HG02884 (cell line): ENCODE data around the gene ANKS1B.
A peak's percentile ranks its signal among the peaks of the same experiment; 100 is the strongest.
"Not testable (repeated sequence)": the region's sequence is repeated elsewhere in the genome, so short reads cannot be mapped to it uniquely, and the experiment has no call there.

Source experiments
- ATAC-seq: cut with Tn5 transposase; IDR thresholded peaks from one replicate; pipeline ENCODE4 v1.9.1; 2021; ENCODE audit warnings: mild to moderate bottlenecking, moderate library complexity; ENCODE audit not compliant: unreplicated experiment

ANKS1B gene

GRCh38 chr12:98980508-98980907 is 1004.2 kb downstream of the ANKS1B start:
- ATAC-seq = no peak

- ATAC-seq = no peak
These were observed 1007.5 kb downstream of the ANKS1B start for GRCh38 chr12:98977186-98977585.

- no peak for ATAC-seq
These were observed 1009.9 kb downstream of the ANKS1B start for GRCh38 chr12:98974767-98975381.

- no peak for ATAC-seq
These were observed 1011.3 kb downstream of the ANKS1B start for GRCh38 chr12:98973395-98973794.

- no peak for ATAC-seq
These were observed 1013.8 kb downstream of the ANKS1B start for GRCh38 chr12:98970950-98971349.

- no peak for ATAC-seq
These were observed 1014.5 kb downstream of the ANKS1B start for GRCh38 chr12:98970210-98970609.

GRCh38 chr12:98968896-98969295 is 1015.8 kb downstream of the ANKS1B start:
- no peak for ATAC-seq

GRCh38 chr12:98957135-98957534 is 1027.6 kb downstream of the ANKS1B start:
- ATAC-seq = not testable (repeated sequence)

- ATAC-seq = peak; percentile 91
These were observed 1029.5 kb downstream of the ANKS1B start for GRCh38 chr12:98955284-98955683.

GRCh38 chr12:98954506-98954905 is 1030.2 kb downstream of the ANKS1B start:
- ATAC-seq = no peak

- no peak for ATAC-seq
These were observed 1033.3 kb downstream of the ANKS1B start for GRCh38 chr12:98951406-98951805.

GRCh38 chr12:98948343-98948949 is 1036.3 kb downstream of the ANKS1B start:
- no peak for ATAC-seq

- no peak for ATAC-seq
These were observed 1038.9 kb downstream of the ANKS1B start for GRCh38 chr12:98945864-98946263.

- no peak for ATAC-seq
These were observed 1044.8 kb downstream of the ANKS1B start for GRCh38 chr12:98939926-98940325.

GRCh38 chr12:98939350-98939749 is 1045.4 kb downstream of the ANKS1B start:
- ATAC-seq = no peak

GRCh38 chr12:98935847-98936246 is 1048.9 kb downstream of the ANKS1B start:
- ATAC-seq = no peak

GRCh38 chr12:98922871-98923270 is 1061.9 kb downstream of the ANKS1B start:
- ATAC-seq = no peak

GRCh38 chr12:98918176-98918863 is 1066.4 kb downstream of the ANKS1B start:
- no peak for ATAC-seq

GRCh38 chr12:98916106-98916505 is 1068.6 kb downstream of the ANKS1B start:
- no peak for ATAC-seq

- no peak for ATAC-seq
These were observed 1072.2 kb downstream of the ANKS1B start for GRCh38 chr12:98912401-98912974.

GRCh38 chr12:98911396-98911795 is 1073.3 kb downstream of the ANKS1B start:
- ATAC-seq = no peak

GRCh38 chr12:98909746-98910145 is 1075.0 kb downstream of the ANKS1B start:
- no peak for ATAC-seq
